Measurements from ENCODE around the gene CTBP2. TPM values are rescaled to one million over a fixed set of nuclear protein-coding genes. Genes with fewer than 3 reads are reported as not detected.

The CTBP2 gene
- total and polyA plus RNA-seq, 8 donors: 21.3 to 169 (median 61.6) TPM

DNA sequence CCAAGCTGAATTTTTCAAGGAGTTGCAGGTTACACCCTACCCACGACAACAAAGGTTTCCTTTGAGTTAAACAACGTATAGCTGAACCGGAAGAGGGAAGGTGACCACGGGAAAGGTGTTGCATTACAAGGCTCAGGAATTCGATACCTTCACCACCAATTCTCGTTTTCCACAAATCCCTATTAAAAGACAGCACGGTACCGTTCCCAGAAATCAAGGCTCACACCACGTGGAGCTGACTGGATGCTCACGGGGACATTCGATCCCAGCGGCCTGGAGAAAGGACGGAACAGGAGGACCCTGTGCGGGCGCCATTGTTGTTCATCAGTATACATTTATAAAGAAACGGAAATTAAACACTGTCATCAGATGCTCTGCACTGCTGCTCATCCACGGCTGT is 56.4 kb downstream of the CTBP2 start:
- intact Hi-C loops (cut with DNase I; ENCODE audit: low total_unique reads): no loop called here
- H3K4me1 ChIP-seq: peaks cover 36 to 70% (median 52%) of the 10 kb centered on the region in 4 donors
- no peaks in the 10 kb centered on the region for H3K27me3 ChIP-seq
- 78 to 89% (median 82%) methylated on average over 17 of the region's 17 CpGs for WGBS, 5 donors
- DNase-seq: peak in 1 of 2 donors; percentile 9
- H3K36me3 ChIP-seq: peaks cover 14 to 51% (median 38%) of the 10 kb centered on the region in 4 donors
- no peak overlapping the region for H3K4me3 ChIP-seq
- TF ChIP-seq EP300 (IDR thresholded peaks at IDR 0.05) (no peak), POLR2A (IDR thresholded peaks at IDR 0.05) (no peak), POLR2AphosphoS5 (IDR thresholded peaks at IDR 0.05) (no peak)
- TF ChIP-seq, protein P1, sequence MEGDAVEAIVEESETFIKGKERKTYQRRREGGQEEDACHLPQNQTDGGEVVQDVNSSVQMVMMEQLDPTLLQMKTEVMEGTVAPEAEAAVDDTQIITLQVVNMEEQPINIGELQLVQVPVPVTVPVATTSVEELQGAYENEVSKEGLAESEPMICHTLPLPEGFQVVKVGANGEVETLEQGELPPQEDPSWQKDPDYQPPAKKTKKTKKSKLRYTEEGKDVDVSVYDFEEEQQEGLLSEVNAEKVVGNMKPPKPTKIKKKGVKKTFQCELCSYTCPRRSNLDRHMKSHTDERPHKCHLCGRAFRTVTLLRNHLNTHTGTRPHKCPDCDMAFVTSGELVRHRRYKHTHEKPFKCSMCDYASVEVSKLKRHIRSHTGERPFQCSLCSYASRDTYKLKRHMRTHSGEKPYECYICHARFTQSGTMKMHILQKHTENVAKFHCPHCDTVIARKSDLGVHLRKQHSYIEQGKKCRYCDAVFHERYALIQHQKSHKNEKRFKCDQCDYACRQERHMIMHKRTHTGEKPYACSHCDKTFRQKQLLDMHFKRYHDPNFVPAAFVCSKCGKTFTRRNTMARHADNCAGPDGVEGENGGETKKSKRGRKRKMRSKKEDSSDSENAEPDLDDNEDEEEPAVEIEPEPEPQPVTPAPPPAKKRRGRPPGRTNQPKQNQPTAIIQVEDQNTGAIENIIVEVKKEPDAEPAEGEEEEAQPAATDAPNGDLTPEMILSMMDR (IDR thresholded peaks at IDR 0.05): no peak
- H3K9me3 ChIP-seq: no peaks in the 10 kb centered on the region
- peak overlapping the region in 3 of 5 donors; percentile 14 to 27 (median 22) for H3K27ac ChIP-seq

DNA sequence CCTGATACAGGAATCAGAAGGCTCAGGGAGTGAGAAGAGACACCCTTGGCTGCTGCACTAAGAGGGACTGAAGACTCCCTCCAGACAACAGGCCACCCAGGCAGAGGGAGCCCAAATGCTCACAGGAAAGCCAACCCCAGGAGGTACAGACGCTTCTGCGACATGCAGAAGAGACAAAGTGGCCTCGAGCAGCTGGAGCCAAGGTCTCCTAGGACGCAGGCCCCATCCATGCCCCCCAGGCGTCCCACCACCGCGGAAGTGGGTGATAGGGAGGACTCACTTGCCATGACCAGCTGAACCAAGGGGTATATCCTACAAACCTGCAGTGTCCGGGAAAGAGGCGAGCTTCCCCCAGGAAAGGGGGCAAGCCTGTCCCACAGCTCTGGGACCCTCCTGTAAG is 56.9 kb downstream of the CTBP2 start:
- Histone ChIP-seq H3K27ac (peak overlapping the region in 4 of 5 donors; percentile 6 to 27 (median 18)), H3K4me1 (peaks cover 36 to 73% (median 52%) of the 10 kb centered on the region in 4 donors), H3K9me3 (no peaks in the 10 kb centered on the region), H3K36me3 (peaks cover 11 to 47% (median 35%) of the 10 kb centered on the region in 4 donors), H3K27me3 (no peaks in the 10 kb centered on the region), H3K4me3 (no peak overlapping the region)
- no peak for TF ChIP-seq EP300 (IDR thresholded peaks at IDR 0.05)
- no peak for TF ChIP-seq POLR2A (IDR thresholded peaks at IDR 0.05)
- TF ChIP-seq, protein P1 (IDR thresholded peaks at IDR 0.05): no peak
- no peak for TF ChIP-seq POLR2AphosphoS5 (IDR thresholded peaks at IDR 0.05)
- intact Hi-C loops (cut with DNase I; ENCODE audit: low total_unique reads): no loop called here
- DNase-seq: peak in 1 of 2 donors; percentile 21
- 71 to 94% (median 81%) methylated on average over 7 to 9 of the region's 9 CpGs for WGBS, 5 donors

DNA sequence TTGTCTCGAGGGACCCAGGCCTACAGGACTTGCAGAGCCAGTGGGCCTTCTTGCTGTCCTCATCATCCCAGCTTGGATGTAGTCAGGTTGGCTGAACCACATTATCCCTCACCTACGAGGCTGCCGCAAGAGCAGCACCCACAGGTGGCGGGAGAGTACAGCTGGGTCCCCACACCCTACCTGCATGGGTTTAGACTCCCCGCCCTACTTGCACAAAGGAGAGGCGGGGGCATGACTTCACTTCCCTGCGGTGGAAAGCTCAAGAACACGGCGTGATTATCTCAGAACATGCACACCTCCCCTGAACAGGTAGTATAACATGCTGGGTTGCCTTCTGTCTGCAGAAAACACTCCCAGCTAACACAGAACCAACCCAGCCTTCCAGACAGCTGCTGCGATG is 57.5 kb downstream of the CTBP2 start:
- intact Hi-C loops (cut with DNase I; ENCODE audit: low total_unique reads): no loop called here
- 22 to 71% (median 32%) methylated on average over 8 to 10 of the region's 10 CpGs for WGBS, 5 donors

GRCh38 chr10:125102246-125102645 is 58.1 kb downstream of the CTBP2 start:
- TF ChIP-seq POLR2A (IDR thresholded peaks at IDR 0.05) (no peak), POLR2AphosphoS5 (IDR thresholded peaks at IDR 0.05) (no peak), EP300 (IDR thresholded peaks at IDR 0.05) (no peak)
- TF ChIP-seq, protein P1 (IDR thresholded peaks at IDR 0.05): no peak
- intact Hi-C loops (cut with DNase I; ENCODE audit: low total_unique reads): no loop called here
- no peaks in the 10 kb centered on the region for H3K27me3 ChIP-seq
- no peaks in the 10 kb centered on the region for H3K9me3 ChIP-seq
- peaks cover 30 to 67% (median 44%) of the 10 kb centered on the region in 4 donors for H3K4me1 ChIP-seq
- DNase-seq: peak; percentile 32 to 42
- H3K27ac ChIP-seq: peak overlapping the region in 4 of 5 donors; percentile 14 to 27 (median 24)
- WGBS, 5 donors: 17 to 39% (median 27%) methylated on average over 3 of the region's 3 CpGs
- H3K4me3 ChIP-seq: no peak overlapping the region
- peaks cover 3 to 34% (median 22%) of the 10 kb centered on the region in 4 donors for H3K36me3 ChIP-seq

More for the DNA sequence above, 57.5 kb downstream of the CTBP2 start:
- Histone ChIP-seq H3K4me1 (peaks cover 34 to 73% (median 50%) of the 10 kb centered on the region in 4 donors), H3K27me3 (no peaks in the 10 kb centered on the region), H3K4me3 (no peak overlapping the region), H3K9me3 (no peaks in the 10 kb centered on the region), H3K27ac (peak overlapping the region; percentile 14 to 27 (median 22)), H3K36me3 (peaks cover 4 to 40% (median 28%) of the 10 kb centered on the region in 4 donors)
- no peak for TF ChIP-seq POLR2A (IDR thresholded peaks at IDR 0.05)
- peak; percentile 11 to 68 (median 28) for TF ChIP-seq POLR2AphosphoS5 (IDR thresholded peaks at IDR 0.05)
- TF ChIP-seq, protein P1 (IDR thresholded peaks at IDR 0.05): peak in 2 of 7 experiments; percentile 10 to 64
- DNase-seq: peak; percentile 64 to 85

All from stomach (tissue), 9 donors.